ENCODE measurements around the gene DTNBP1.

Gene DTNBP1

DNA sequence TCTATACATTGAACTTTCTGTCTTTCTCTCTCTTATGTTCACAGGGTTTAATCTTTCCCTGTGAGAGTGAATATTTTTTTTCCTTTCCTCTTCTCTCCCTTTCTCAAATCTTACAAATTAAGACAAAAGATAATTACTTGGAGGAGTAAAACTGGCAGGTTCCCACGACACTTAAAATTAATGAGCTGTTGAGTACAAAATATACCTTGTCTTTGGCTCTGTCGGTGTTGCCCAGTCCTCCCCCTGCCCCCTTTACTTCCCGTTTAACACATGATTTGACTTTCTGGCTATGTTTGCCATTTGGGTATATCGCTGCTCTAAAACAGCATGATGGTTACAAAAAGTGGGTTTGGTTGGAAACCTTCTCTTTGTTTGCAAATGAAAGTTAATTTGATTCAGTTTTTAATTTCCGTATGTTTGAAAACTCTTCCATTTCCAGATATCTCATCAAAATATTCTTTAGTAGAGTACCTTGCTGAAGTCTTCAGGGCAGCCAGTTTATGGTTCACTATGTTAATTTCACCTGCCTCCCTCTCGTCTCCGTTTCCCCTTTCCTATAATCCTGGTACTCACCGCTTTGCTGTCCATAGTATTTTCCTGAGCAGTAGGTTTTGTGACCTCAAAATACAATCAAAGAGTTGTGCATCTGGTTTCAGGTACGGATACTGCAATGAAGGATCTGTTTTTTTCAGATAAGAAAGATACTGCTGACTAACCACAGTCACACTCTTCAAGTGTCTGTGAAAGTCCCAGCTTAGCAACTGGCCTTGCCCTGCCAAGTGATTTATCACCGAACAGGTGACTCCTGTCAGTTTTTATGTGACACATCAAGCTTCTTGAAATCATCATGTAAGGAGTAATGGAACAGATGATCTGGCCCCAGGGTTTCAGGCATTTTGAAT is 181.2 kb downstream of the DTNBP1 start:
- Histone ChIP-seq H3K27me3 (no peaks in the 10 kb centered on the region), H3K27ac (peak overlapping the region; percentile 50), H3K4me3 (ENCODE audit: low read depth in 1 of 2, low read length in 1 of 2) (no peak overlapping the region), H3K9me3 (no peaks in the 10 kb centered on the region), H3K36me3 (peaks cover 5% of the 10 kb centered on the region), H3K4me1 (ENCODE audit: control insufficient read depth in 1 of 2, insufficient read depth in 1 of 2, low read depth in 1 of 2, low read length in 1 of 2) (peaks cover 4 to 17% of the 10 kb centered on the region in 2 experiments)
- TF ChIP-seq CTCF (IDR thresholded peaks at IDR 0.05): no peak

GRCh38 chr6:15480525-15480924 is 182.3 kb downstream of the DTNBP1 start:
- Histone ChIP-seq H3K4me1 (ENCODE audit: control insufficient read depth in 1 of 2, insufficient read depth in 1 of 2, low read depth in 1 of 2, low read length in 1 of 2) (peaks cover 4 to 23% of the 10 kb centered on the region in 2 experiments), H3K4me3 (ENCODE audit: low read depth in 1 of 2, low read length in 1 of 2) (no peak overlapping the region), H3K9me3 (no peaks in the 10 kb centered on the region), H3K36me3 (peaks cover 16% of the 10 kb centered on the region), H3K27me3 (no peaks in the 10 kb centered on the region), H3K27ac (no peak overlapping the region)
- TF ChIP-seq CTCF (IDR thresholded peaks at IDR 0.05): no peak

DNA sequence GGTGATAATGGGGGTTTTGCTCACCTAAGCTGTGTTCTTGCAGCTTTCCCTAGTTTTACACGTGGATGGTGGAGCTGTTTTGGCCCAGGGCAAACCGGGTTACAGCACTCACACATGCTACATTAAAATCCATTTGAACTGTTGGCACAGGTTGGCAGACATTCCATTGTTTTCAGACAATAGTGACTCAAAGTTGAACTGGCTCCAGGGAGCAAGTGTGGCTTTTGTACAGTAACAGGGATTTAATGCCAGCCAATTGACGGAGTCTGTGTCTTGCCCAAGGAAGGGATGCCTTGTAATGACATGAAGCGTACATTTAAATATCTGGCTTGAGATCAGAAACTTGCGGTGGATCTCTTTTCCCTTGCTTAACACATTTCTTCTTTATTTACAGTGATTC is 183.1 kb downstream of the DTNBP1 start:
- Histone ChIP-seq H3K27ac (no peak overlapping the region), H3K9me3 (no peaks in the 10 kb centered on the region), H3K4me3 (ENCODE audit: low read depth in 1 of 2, low read length in 1 of 2) (no peak overlapping the region), H3K36me3 (peaks cover 23% of the 10 kb centered on the region), H3K27me3 (no peaks in the 10 kb centered on the region), H3K4me1 (ENCODE audit: control insufficient read depth in 1 of 2, insufficient read depth in 1 of 2, low read depth in 1 of 2, low read length in 1 of 2) (peaks cover 4 to 23% of the 10 kb centered on the region in 2 experiments)
- no peak for TF ChIP-seq CTCF (IDR thresholded peaks at IDR 0.05)

GRCh38 chr6:15477746-15478145 is 185.1 kb downstream of the DTNBP1 start:
- no peaks in the 10 kb centered on the region for H3K9me3 ChIP-seq
- no peak for TF ChIP-seq CTCF (IDR thresholded peaks at IDR 0.05)
- peaks cover 4 to 23% of the 10 kb centered on the region in 2 experiments for H3K4me1 ChIP-seq (ENCODE audit: control insufficient read depth in 1 of 2, insufficient read depth in 1 of 2, low read depth in 1 of 2, low read length in 1 of 2)
- H3K36me3 ChIP-seq: peaks cover 39% of the 10 kb centered on the region
- no peak overlapping the region for H3K27ac ChIP-seq
- no peaks in the 10 kb centered on the region for H3K27me3 ChIP-seq
- no peak overlapping the region for H3K4me3 ChIP-seq (ENCODE audit: low read depth in 1 of 2, low read length in 1 of 2)

DNA sequence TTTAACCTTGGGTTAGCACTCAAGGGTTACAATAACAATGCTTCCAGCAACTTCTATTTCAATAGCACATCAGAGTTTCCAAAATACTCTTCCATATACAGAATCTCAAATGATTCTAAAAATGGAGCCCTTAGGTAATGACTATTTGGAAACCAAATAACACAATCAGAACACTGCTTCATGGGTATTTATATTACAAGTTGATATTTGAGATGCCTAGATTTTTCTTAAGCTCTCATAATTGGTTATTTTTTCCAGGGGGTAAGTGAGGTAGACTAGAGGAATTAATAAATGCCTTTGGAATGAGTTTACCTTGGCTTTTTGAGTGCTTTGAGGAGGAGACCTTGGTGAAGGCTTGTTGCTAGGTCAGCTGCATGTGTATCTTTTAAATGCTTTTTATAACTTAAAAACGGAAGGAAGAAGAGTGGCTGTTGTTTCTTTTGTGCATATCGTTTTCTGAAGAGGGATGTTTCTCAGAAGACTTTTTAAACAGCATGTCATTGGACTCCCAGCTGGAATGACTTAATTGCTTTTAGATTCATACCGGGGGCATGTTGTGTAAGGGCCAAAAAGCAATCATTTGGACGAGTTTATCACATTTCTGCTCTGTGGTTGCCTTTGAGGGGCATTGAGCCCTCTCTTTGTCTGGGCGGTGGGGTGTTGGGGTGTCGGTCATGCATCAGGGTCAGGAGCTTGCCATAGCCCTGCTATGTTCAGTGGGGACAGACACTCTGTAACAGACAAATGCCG is 186.0 kb downstream of the DTNBP1 start:
- Histone ChIP-seq H3K4me1 (ENCODE audit: control insufficient read depth in 1 of 2, insufficient read depth in 1 of 2, low read depth in 1 of 2, low read length in 1 of 2) (peaks cover 4 to 20% of the 10 kb centered on the region in 2 experiments), H3K27me3 (no peaks in the 10 kb centered on the region), H3K36me3 (peaks cover 39% of the 10 kb centered on the region), H3K27ac (no peak overlapping the region), H3K9me3 (no peaks in the 10 kb centered on the region), H3K4me3 (ENCODE audit: low read depth in 1 of 2, low read length in 1 of 2) (no peak overlapping the region)
- TF ChIP-seq CTCF (IDR thresholded peaks at IDR 0.05): no peak
